CD14-positive monocyte (primary cell): ENCODE results near the gene NFKBIE. TPM values are rescaled to one million over a fixed set of nuclear protein-coding genes. Genes with fewer than 3 reads are reported as not detected.

Source experiments
- DNase-seq, 3 donors: peaks; one replicate each; pipeline ENCODE4 v3.0.0-alpha.2; 2011 to 2022
- H2AFZ ChIP-seq: 2 replicates; pipeline ENCODE4 v1.6.0; 2012; ENCODE audit warnings: mild to moderate bottlenecking, low read depth, low read length, inconsistent platforms; ENCODE audit not compliant: insufficient read depth, poor library complexity, severe bottlenecking
- H3K27ac ChIP-seq, 2 donors: 1 replicate in 1 of 2; 2 replicates in 1 of 2; pipeline ENCODE4 v1.5.1; 2012 to 2013; ENCODE audit warnings: low read length in 2 of 2, control low read depth in 1 of 2, inconsistent platforms in 1 of 2, low read depth in 1 of 2, mild to moderate bottlenecking in 1 of 2
- H3K27me3 ChIP-seq, 2 donors: one replicate each; pipeline versions ENCODE4 v1.6.0 to v1.6.1; 2011 to 2013; ENCODE audit warnings: low read length in 2 of 2; ENCODE audit not compliant: control insufficient read depth in 2 of 2, insufficient read depth in 2 of 2
- H3K36me3 ChIP-seq, 2 donors: replicated peaks in 1 of 2; 1 replicate in 1 of 2; 2 replicates in 1 of 2; pipeline versions ENCODE4 v1.5.1 to v1.6.1; 2012 to 2013; ENCODE audit warnings: low read length in 2 of 2, control low read depth in 1 of 2, inconsistent platforms in 1 of 2, mild to moderate bottlenecking in 1 of 2; ENCODE audit not compliant: insufficient read depth in 2 of 2, control insufficient read depth in 1 of 2
- H3K4me1 ChIP-seq, 2 donors: 1 replicate in 1 of 2; 2 replicates in 1 of 2; pipeline versions ENCODE4 v1.5.1 to v1.6.1; 2012 to 2013; ENCODE audit warnings: low read length in 2 of 2, control low read depth in 1 of 2, inconsistent platforms in 1 of 2, mild to moderate bottlenecking in 1 of 2, moderate library complexity in 1 of 2; ENCODE audit not compliant: insufficient read depth in 2 of 2, control insufficient read depth in 1 of 2
- H3K4me2 ChIP-seq: replicated peaks from 2 replicates; pipeline ENCODE3; 2012; ENCODE audit warnings: low read length, moderate library complexity, mild to moderate bottlenecking; ENCODE audit not compliant: poor library complexity, severe bottlenecking; ENCODE audit errors: extremely low read depth
- H3K4me3 ChIP-seq, 3 experiments: fragments of 200-600 bp in 1 of 3; sonication (generic) in 1 of 3; replicated peaks in 1 of 3; 1 replicate in 2 of 3; 2 replicates in 1 of 3; pipeline ENCODE4 v1.5.1; 2011 to 2013; ENCODE audit warnings: low read length in 3 of 3, mild to moderate bottlenecking in 3 of 3, control low read depth in 2 of 3, low read depth in 2 of 3, inconsistent platforms in 1 of 3, moderate library complexity in 1 of 3
- H3K79me2 ChIP-seq: 2 replicates; pipeline ENCODE4 v1.6.0; 2012; ENCODE audit warnings: mild to moderate bottlenecking, control low read depth, inconsistent platforms, low read length, moderate library complexity; ENCODE audit not compliant: insufficient read depth
- H3K9ac ChIP-seq: 2 replicates; pipeline ENCODE4 v1.6.0; 2017; ENCODE audit warnings: low read length, mild to moderate bottlenecking; ENCODE audit not compliant: insufficient read depth, poor library complexity, severe bottlenecking
- H3K9me3 ChIP-seq, 2 donors: replicated peaks in 1 of 2; 1 replicate in 1 of 2; 2 replicates in 1 of 2; pipeline versions ENCODE4 v1.5.1 to v1.6.1; 2012 to 2013; ENCODE audit warnings: low read length in 2 of 2, control low read depth in 1 of 2; ENCODE audit not compliant: control insufficient read depth in 1 of 2, insufficient read depth in 1 of 2
- H4K20me1 ChIP-seq: 2 replicates; pipeline ENCODE4 v1.6.0; 2012; ENCODE audit warnings: mild to moderate bottlenecking, low read length, control low read depth, moderate library complexity; ENCODE audit not compliant: insufficient read depth
- H3K27ac Mint-ChIP-seq, 7 donors: one replicate each; pipeline ENCODE4 v1.8.0; 2020; ENCODE audit warnings: mild to moderate bottlenecking in 7 of 7, mixed read lengths in 7 of 7, moderate library complexity in 6 of 7, inconsistent platforms in 2 of 7
- H3K27me3 Mint-ChIP-seq, 3 donors: one replicate each; pipeline ENCODE4 v1.8.0; 2021 to 2022; ENCODE audit warnings: low read depth in 3 of 3, mild to moderate bottlenecking in 3 of 3, mixed read lengths in 3 of 3, moderate library complexity in 3 of 3, inconsistent platforms in 1 of 3
- H3K36me3 Mint-ChIP-seq, 2 donors: one replicate each; pipeline ENCODE4 v1.8.0; 2020; ENCODE audit warnings: mixed read lengths in 2 of 2, inconsistent platforms in 1 of 2, mild to moderate bottlenecking in 1 of 2
- H3K4me1 Mint-ChIP-seq: one replicate; pipeline ENCODE4 v1.8.0; 2020; ENCODE audit warnings: mild to moderate bottlenecking, mixed read lengths
- H3K4me3 Mint-ChIP-seq, 2 donors: one replicate each; pipeline ENCODE4 v1.8.0; 2020; ENCODE audit warnings: mild to moderate bottlenecking in 2 of 2, mixed read lengths in 2 of 2, moderate library complexity in 1 of 2
- H3K9me3 Mint-ChIP-seq, 7 donors: one replicate each; pipeline ENCODE4 v1.8.0; 2020 to 2022; ENCODE audit warnings: mixed read lengths in 7 of 7, mild to moderate bottlenecking in 6 of 7, moderate library complexity in 6 of 7, inconsistent platforms in 2 of 7
- WGBS: methylation state at CpG from one replicate; pipeline ENCODE4 v1.1.5; 2013; ENCODE audit warnings: missing lambda C conversion rate; ENCODE audit not compliant: insufficient coverage; 5-methylcytosine and 5-hydroxymethylcytosine counted together
- intact Hi-C, 2 donors: fragments of 100-400 bp; cut with micrococcal nuclease; formaldehyde crosslinking; loops; one replicate each; pipeline versions ENCODE4 v1.15.0 to v1.15.1; 2023
- polyA plus RNA-seq, 3 donors: library from polyadenylated mRNA; depleted of rRNA in 1 of 3; unstranded in 2 of 3; stranded (reverse) in 1 of 3; fragments of 300-500 nt in 2 of 3; fragments of >200 nt in 1 of 3; fragmentation: Illumina TruSeq in 2 of 3; gene quantifications; 1 replicate in 2 of 3; 2 replicates in 1 of 3; pipeline ENCODE4 v1.2.3, GENCODE V29; 2012 to 2021
- TF ChIP-seq, protein P1 (sequence below): fragments of 200-600 bp; IDR thresholded peaks from one replicate; pipeline ENCODE4 v1.8.0; 2022; ENCODE audit warnings: antibody characterized with exemption, mild to moderate bottlenecking

NFKBIE gene
- polyA plus RNA-seq, 3 donors: 19.9 to 108 (median 23.2) TPM

DNA sequence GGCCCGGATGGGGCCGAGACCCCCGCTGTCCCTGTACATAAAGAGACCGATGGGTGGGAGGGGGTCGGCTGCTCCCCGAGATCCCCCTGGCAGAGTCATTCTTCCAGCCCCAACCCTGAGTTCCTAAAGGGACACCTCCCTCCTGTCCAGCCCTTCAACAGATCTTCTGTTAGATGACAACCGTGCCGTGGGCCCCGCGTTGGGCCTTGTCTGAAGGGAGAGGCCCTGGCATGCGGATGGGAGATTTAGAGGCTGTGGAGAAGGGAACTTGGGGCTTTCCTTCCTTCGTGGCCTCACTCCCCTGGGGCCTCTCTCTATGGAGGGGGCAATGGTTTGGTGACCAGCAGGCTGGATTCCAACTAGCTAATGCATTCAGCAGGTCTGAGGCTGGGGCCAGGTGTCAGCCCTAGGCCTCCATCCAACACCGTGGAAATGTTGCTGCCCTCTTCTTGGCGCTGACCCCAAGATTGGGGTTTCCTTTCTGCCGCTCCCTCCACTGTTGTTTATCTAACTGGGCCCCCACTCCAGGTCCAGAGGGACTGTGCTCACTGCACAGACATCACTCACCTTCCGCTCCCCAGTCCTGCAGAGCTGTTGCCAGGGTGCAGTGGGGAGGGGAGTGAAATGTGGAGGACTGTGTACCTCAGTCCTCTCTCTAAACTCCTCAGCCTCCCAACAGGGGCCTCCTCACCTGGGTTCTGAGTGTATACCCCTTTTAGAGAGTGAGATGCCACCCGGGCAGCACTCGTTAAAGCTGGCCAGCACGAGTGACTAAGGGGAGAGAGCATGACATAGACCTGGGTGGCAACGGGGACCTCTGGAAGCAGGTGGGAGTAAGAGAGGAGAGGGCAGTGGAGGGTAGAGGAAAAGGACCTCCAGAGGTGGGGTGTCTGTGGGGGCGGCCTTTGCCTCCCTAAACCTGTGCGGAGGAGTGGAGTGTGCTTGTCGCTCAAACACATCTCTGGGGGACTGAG, 11.6 kb upstream of the NFKBIE start:
- Histone ChIP-seq H3K79me2 (no peaks in the 10 kb centered on the region), H2AFZ (no peak overlapping the region), H3K4me1 (peaks cover 0 to 7% of the 10 kb centered on the region in 2 donors), H3K4me2 (no peak overlapping the region), H3K27ac (no peak overlapping the region), H3K4me3 (no peak overlapping the region), H3K27me3 (peaks cover 23 to 82% of the 10 kb centered on the region in 2 donors), H3K9ac (no peak overlapping the region), H4K20me1 (no peaks in the 10 kb centered on the region), H3K9me3 (peaks cover 0 to 5% of the 10 kb centered on the region in 2 donors), H3K36me3 (no peaks in the 10 kb centered on the region)
- DNase-seq: no peak
- H3K4me1 Mint-ChIP-seq: peaks cover 8% of the 10 kb centered on the region
- TF ChIP-seq, protein P1, sequence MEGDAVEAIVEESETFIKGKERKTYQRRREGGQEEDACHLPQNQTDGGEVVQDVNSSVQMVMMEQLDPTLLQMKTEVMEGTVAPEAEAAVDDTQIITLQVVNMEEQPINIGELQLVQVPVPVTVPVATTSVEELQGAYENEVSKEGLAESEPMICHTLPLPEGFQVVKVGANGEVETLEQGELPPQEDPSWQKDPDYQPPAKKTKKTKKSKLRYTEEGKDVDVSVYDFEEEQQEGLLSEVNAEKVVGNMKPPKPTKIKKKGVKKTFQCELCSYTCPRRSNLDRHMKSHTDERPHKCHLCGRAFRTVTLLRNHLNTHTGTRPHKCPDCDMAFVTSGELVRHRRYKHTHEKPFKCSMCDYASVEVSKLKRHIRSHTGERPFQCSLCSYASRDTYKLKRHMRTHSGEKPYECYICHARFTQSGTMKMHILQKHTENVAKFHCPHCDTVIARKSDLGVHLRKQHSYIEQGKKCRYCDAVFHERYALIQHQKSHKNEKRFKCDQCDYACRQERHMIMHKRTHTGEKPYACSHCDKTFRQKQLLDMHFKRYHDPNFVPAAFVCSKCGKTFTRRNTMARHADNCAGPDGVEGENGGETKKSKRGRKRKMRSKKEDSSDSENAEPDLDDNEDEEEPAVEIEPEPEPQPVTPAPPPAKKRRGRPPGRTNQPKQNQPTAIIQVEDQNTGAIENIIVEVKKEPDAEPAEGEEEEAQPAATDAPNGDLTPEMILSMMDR: no peak
- no peak overlapping the region for H3K27ac Mint-ChIP-seq
- peaks cover 52 to 85% (median 68%) of the 10 kb centered on the region in 3 donors for H3K27me3 Mint-ChIP-seq
- H3K36me3 Mint-ChIP-seq: peaks cover 0 to 4% of the 10 kb centered on the region in 2 donors
- peak overlapping the region in 1 of 2 donors; percentile 79 for H3K4me3 Mint-ChIP-seq
- 77% methylated on average over 10 of the region's 23 CpGs for WGBS
- peaks cover 0 to 10% (median 0%) of the 10 kb centered on the region in 7 donors for H3K9me3 Mint-ChIP-seq
- intact Hi-C loops: no loop called here

DNA sequence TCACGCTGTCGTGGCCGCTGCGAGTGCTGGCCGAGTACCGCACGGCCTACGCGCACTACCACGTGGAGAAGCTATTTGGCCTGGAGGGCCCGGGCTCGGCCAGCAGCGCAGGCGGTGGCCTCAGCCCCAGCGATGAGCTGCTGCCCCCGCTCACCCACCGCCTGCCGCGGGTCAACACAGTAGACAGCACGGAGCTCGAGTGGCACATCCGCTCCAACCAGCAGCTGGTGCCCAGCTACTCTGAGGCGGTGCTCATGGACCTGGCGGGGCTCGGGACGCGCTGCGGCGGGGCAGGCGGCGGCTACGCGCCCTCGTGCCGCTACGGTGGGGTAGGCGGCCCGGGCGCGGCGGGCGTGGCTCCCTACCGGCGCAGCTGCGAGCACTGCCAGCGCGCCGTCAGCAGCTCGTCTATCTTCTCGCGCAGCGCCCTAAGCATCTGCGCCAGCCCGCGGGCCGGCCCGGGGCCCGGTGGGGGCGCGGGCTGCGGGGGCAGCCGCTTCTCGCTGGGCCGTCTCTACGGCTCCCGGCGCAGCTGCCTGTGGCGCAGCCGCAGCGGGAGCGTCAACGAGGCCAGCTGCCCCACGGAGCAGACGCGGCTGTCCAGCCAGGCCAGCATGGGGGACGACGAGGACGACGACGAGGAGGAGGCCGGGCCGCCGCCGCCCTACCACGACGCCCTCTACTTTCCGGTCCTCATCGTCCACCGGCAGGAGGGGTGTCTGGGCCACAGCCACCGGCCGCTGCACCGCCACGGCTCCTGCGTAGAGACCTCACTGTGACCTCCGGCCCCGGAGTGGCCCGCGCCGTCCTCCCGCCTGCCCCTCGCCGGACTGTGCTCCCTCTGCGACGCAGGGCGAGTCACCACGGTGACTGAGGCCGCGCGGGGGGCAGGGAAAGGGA, 10.6 kb upstream of the NFKBIE start:
- Histone ChIP-seq H3K27ac (no peak overlapping the region), H2AFZ (no peak overlapping the region), H3K79me2 (no peaks in the 10 kb centered on the region), H3K4me1 (peaks cover 0 to 7% of the 10 kb centered on the region in 2 donors), H3K4me3 (no peak overlapping the region), H3K9ac (no peak overlapping the region), H4K20me1 (no peaks in the 10 kb centered on the region), H3K4me2 (no peak overlapping the region), H3K9me3 (peaks cover 0 to 14% of the 10 kb centered on the region in 2 donors), H3K36me3 (no peaks in the 10 kb centered on the region), H3K27me3 (peaks cover 33 to 90% of the 10 kb centered on the region in 2 donors)
- intact Hi-C loops: no loop called here
- WGBS: 13% methylated on average over 105 of the region's 109 CpGs
- Mint-ChIP-seq H3K36me3 (peaks cover 0 to 5% of the 10 kb centered on the region in 2 donors), H3K9me3 (peaks cover 0 to 15% (median 4%) of the 10 kb centered on the region in 7 donors), H3K4me1 (peaks cover 9% of the 10 kb centered on the region), H3K4me3 (peak overlapping the region in 1 of 2 donors; percentile 62), H3K27me3 (peaks cover 61 to 93% (median 77%) of the 10 kb centered on the region in 3 donors), H3K27ac (no peak overlapping the region)
- DNase-seq: no peak
- TF ChIP-seq, protein P1: no peak
